LoVo (cell line): ENCODE results near the gene TBC1D4.

Source experiments
- DNase-seq: peaks from one replicate; pipeline ENCODE4 v3.0.0-alpha.2; 2016; ENCODE audit warnings: low spot score

TBC1D4 gene

DNA sequence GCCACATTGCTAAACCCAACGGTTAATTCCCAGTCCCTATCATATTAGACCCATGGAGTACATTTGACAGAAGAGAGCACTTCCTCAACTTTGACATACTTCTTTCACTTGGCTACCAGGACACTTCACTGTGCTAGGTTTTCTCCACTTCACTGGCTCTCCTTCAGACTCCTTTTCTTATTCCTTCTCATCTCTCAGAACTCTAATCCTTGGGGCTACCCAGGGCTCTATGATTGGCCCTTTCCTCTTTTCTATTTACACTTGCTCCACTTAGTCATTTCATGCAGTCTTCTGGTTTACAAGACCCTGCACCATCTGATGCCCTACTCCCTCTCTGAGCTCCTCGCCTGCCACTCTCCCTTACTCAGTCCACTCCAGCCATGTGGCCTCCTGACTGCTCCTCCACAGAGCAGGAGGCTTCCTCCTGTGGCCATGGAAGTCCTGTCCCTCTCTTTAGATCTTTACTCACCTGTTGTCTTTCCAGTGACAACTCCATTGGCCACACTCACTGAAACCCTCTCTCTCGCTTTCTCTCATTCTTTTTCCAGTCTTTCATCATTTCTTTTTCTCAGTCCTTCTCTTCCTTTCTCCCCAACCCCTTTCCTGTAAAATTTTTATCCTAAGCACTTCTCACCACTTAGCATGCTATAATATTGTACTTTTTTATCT lies 90.4 kb downstream of the TBC1D4 start:
- no peak for DNase-seq

DNA sequence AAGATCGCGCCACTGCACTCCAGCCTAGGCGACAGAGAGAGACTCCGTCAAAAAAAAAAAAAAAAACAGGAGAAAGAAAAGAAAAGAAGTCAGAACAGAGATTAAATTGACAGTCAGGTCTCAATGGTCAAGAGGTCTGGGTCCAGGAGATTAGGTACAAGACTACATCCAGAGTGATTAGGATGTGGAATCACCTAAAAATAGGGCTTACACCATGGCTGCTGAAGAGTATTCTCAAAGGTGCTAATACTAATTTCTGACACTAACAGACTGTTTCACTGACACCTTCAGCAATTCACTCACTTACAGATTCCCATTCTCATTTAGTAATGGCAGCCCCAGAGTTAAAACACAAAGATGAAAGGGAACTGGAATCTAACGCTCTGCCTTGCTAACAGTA lies 91.7 kb downstream of the TBC1D4 start:
- no peak for DNase-seq

DNA sequence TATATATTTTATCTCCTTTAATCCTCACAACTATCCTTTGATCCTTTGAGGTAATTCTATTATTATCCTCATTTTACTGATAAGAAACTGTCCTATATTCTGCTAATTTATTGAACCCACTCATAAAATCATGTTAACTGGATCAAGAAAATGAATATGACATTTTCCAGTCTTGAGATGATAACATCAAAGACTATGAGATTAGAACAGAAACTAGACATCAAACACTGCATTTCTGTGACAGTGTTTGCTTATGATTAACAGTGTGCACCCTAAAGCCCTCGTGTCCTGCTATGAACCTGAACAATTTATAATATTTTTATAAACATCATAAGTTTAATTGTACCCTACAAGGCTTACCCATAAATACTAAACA lies 96.3 kb downstream of the TBC1D4 start:
- DNase-seq: no peak

DNA sequence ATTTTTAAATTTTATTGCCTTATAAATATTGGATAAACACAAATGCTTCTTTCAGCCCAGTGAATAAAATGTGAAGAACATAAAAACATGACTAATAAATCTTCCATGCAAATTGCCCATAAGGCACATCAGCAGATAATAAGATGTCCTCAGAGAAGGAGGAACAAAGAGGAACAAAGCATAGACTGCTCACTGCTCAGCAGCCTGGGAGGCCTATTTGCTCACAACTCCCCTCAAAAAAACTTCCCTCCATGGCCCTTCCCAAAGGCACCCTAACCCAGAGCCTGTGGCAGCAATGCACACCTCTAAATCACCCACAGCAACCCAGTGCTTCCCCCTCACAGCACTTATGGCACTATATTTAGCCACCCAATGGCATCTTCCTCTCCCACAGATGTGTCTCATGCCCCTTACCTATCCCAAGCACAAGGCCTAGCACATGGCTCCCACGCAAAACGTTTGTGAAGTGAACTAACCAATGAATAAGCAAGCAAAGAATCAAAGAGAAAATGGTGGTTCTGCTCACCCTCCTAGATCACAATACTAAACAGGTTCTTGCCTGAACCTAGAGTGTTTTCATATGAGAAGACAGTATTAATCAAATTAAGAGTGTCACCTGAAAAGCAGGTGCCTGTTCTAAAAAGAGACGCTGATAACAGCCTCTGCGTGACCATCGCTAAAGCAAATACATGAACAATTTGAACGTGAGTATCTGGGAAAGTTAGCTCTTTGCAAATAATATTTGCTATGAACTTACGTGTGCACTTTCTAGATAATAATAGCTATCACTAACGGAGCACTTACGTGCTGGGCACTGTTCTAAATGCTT lies 96.9 kb downstream of the TBC1D4 start:
- DNase-seq: no peak

DNA sequence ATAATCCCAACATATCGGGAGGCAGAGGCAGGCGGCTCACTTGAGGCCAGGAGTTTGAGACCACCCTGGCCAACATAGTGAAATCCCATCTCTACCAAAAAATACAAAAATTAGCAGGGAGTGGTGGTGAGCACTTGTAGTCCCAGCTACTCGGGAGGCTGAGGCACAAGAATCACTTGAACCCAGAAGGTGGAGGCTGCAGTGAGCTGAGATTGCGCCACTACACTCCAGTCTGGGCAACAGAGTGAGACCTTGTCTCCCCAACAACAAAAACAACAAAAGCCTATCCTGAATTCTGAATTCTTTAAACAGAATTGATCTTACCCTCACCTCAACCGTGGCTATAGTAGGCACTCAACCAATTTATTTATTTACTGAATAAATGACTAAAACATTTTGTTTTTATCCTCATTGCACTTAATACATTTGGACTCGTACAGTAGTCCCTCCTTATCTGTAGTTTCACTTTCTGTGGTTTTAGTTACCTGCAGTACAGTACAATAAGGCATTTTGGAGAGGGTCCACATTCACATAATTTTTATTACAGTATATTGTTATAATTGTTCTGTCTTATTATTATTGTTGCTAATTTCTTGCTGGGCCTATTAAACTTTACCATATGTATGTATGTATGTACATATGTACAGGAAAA lies 98.8 kb downstream of the TBC1D4 start:
- no peak for DNase-seq

- no peak for DNase-seq
These were observed 103.7 kb downstream of the TBC1D4 start for GRCh38 chr13:75378301-75378700.

DNA sequence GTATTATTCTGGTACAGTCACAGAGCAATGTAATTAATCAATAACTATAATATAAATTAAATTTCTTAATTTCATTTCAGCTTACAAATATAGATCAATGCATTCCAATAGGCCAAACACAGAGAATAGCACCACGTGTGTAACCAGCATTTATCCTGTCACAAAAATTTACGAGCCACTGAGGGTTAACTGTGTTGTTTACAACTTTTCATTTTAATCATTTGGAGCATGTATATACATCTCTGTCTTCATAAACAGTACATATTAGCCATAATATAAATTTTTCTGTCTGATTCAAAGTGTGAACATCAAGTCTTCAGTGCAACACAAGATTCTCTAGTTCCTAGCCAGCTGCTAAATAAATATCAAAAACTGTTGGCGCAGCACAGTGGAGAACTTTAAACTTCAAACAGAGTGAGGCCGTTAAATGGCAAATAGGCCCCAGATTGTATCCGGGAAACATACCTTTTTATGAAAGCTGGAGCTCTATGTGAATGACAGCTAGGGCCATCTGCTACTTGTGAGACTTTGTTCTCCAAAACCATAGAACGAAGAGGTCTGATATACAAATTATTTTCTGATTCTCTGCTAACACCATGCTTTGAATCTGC lies 105.1 kb downstream of the TBC1D4 start:
- no peak for DNase-seq

DNA sequence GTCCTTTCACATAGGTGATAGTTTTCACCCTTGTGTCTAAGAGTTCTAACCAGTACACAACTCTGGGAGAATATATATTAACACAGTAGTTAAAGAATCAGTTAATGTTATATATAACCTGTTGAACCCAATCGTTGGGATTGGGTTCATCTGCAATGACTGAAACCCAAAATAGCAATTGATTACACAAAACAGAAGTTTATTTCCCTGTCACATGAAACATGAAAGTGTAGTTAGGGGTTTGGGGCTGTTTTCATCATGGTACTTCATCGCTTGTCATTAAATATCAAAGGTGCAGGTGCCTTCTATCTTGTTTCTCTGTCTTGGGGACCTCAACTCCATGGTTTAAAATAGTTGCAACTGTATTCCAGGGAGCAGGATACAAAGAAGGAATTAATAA lies 106.6 kb downstream of the TBC1D4 start:
- no peak for DNase-seq

- no peak for DNase-seq
These were observed 108.0 kb downstream of the TBC1D4 start for GRCh38 chr13:75373988-75374387.

- no peak for DNase-seq
These were observed 108.8 kb downstream of the TBC1D4 start for GRCh38 chr13:75372923-75373841.

GRCh38 chr13:75372517-75372916 lies 109.5 kb downstream of the TBC1D4 start:
- peak; percentile 70 for DNase-seq

GRCh38 chr13:75371203-75371602 lies 110.8 kb downstream of the TBC1D4 start:
- DNase-seq: no peak

DNA sequence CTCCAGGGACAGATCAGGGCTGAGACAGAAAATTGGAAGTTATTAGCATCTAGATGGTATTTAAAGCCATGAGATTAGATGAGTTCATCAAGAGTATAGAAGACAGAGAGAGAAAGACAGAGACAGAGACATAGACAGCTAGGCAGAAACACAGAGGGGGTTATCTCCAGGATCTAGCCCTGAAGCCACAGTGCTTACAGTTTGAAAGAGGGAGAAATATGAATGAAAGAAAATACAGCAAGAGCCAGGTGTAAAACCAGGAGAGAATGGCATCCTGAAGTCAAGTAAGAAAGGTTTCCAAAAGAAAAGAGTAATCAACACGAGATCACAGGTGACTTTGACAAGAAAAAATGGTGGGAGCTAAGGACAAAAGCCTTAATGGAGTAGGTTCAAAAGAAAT lies 111.2 kb downstream of the TBC1D4 start:
- no peak for DNase-seq

DNA sequence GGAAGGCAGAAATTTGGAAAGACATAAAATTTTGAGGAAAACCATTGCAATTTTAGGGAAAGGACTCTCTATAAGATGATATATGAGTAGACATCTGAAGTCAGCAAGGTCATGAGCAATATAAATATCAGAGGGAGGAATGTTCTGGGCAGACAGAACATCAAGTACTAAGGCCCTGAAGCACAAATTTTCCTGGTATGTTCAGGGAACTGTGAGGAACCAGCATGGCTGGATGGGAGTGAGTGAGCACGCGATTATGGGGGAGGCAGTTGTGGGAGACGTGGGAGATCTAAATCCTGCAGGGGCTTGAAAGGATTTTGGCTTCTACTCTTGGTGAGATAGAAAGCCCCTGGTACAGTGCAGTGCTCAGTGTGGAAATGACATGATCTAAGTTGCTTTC lies 112.0 kb downstream of the TBC1D4 start:
- no peak for DNase-seq

DNA sequence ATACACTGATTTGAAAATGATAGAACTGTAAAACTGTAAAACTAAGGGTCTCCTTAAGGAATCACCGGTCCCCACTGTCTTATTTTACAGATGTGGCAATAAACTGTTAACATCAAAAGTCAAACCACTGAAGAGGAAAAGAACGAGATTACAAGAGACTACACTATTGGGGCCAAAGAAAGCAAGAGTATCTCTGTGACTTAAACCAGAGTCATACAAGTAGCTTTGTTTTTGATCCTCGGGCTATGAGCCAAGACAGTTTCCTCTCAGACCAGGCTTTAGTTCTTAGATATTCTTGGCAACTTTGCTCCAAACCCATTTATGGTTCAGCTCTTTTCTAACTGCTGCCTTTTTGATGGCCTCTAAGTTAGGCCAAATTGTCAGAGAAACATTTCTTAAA lies 113.8 kb downstream of the TBC1D4 start:
- DNase-seq: no peak

DNA sequence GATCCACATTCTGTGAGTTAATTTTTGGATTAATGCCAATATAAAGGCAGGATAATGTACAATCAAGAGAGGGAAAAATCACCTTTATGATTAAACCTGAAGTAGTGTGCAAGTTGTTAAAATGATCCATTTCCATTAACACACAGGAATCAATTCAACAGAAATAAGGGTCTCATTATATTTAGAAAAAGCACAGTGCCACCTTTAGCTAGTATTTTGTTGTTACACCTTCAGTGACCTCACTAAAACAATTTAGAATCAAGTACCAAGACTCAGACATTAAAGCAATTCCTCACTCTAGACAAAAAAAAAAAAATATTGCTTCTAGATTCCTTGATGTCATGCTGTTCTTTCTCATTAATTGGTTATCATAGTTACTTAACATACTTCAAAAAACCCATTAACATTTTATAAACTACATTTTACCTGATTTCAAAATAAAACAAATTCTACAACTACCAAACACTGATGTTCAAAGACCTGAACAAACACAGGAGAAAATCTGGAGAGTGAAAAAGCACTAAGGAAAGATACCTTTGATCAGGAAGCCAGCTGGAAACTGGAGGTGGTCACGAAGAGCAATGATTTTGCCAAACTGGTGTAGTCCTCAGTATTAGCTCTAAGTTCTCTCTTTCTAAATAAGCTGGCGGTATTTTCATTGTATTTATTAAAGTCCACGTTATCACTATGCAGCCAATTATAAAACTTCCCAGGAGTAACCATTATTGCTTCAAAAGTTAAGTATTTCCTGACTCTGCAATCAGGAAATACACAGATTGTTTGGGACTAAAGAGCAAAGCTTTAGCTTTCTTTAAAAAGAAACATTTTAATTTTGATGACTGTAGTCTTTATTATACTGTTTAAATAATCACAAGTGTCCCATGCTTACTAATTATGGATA lies 115.3 kb downstream of the TBC1D4 start:
- no peak for DNase-seq

DNA sequence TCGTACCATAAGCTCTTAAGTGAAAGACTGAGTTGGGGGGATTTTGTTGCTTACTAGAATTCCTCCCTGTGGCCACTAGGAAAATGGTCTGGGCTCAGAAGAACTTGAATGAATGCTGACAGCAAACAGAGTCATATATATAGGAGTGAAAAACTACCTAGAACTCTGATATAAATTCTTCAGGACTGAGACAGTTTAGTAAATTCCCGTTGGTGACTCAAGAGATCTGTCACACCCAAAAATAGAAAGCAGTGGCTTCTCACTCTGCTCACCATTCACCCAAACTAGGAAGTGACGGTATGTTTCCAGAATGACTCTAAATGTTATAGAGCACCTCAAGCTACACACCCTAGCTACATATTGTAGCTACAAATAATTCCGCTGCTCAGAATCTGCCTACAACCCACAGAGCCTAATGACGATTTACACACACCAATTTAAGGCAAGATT lies 116.2 kb downstream of the TBC1D4 start:
- DNase-seq: peak; percentile 48

DNA sequence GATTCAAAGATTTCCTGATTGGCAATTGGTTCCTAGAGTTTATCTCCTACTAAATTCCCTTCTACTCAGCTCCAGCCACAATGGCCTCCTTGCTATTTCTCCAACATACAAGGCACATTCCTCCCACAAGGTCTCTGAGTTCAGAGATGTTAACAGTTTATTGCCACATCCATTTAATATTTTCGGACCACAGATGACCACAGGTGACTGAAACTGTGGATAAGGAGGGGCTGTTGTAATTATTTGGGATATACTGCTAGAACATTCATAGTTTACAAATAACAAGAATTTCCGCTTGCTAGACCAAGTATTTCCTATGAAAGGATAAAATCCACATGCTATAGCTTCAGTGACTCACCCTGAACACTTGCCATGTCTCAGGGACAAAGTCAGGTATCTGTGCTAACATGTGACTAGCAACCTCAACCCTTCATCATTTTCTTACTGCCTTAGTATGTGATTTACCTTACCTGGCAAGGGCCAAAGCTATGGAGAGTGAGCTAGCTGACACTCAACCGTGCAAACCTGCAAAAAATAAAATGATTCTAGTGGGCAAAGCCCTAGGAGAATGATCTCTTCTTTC lies 117.7 kb downstream of the TBC1D4 start:
- no peak for DNase-seq

GRCh38 chr13:75363371-75363770 lies 118.6 kb downstream of the TBC1D4 start:
- no peak for DNase-seq

DNA sequence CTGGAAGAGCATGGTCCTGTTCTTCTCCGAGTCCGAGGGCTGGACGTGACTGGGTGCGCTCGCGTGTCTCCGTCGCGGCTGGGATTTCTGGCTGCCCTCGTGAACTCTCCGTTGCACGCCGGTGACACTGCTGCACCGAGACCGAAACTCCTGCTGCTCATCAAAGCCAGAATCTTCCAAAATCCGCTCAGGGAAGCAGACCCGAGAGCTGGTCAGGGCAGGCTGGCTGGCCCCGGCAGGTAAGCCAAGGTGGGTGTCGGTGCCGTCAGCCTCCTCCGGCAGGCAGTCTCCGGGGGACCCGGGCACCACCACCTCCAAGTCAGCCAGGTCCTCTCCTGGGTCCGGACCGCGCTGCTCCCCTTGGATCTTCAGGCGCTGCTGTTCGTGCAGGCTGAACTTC lies 119.9 kb downstream of the TBC1D4 start:
- DNase-seq: no peak
